ENCODE data around the gene MRNIP.
A peak's percentile ranks its signal among the peaks of the same experiment; 100 is the strongest.
"Not testable (repeated sequence)": the region's sequence is repeated elsewhere in the genome, so short reads cannot be mapped to it uniquely, and the experiment has no call there.

MRNIP gene

DNA sequence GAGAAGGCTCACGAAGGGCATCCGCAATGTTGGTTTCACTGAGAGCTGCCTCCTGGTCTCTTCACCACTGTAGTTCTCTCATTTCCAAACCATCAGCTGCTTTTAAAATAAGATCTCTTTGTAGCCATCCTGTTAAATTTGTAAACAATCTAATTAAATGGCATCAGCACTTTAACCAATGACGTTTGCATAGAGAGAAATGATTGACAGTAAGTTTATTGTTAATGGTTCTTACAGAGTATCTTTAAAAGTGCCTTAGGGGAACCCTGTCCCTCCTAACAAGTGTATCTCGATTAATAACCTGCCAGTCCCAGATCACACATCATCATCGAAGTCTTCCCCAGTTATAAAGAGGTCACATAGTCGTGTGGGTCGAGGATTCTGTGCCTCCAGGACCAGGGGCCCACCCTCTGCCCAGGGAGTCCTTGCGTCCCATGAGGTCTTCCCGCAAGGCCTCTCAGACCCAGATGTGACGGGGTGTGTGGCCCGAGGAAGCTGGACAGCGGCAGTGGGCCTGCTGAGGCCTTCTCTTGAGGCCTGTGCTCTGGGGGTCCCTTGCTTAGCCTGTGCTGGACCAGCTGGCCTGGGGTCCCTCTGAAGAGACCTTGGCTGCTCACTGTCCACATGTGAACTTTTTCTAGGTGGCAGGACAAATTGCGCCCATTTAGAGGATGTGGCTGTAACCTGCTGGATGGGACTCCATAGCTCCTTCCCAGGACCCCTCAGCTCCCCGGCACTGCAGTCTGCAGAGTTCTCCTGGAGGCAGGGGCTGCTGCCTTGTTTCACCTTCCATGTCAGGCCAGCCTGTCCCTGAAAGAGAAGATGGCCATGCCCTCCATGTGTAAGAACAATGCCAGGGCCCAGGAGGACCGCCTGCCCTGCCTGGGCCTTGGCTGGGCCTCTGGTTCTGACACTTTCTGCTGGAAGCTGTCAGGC is 21.3 kb downstream of the MRNIP start:
- DNase-seq, result no peak

DNA sequence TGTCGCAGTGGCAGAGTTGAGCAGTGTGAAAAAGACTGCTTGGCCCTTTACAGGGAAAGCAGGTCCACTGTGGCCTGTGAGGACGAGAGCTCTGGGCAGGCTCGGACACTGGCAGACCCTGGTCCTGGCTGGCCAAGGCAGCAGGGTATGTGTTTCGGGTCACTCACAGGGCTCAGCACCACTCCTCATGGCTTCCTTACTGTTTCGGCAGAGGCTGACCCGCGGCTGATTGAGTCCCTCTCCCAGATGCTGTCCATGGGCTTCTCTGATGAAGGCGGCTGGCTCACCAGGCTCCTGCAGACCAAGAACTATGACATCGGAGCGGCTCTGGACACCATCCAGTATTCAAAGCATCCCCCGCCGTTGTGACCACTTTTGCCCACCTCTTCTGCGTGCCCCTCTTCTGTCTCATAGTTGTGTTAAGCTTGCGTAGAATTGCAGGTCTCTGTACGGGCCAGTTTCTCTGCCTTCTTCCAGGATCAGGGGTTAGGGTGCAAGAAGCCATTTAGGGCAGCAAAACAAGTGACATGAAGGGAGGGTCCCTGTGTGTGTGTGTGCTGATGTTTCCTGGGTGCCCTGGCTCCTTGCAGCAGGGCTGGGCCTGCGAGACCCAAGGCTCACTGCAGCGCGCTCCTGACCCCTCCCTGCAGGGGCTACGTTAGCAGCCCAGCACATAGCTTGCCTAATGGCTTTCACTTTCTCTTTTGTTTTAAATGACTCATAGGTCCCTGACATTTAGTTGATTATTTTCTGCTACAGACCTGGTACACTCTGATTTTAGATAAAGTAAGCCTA is 22.2 kb downstream of the MRNIP start:
- no peak for DNase-seq

DNA sequence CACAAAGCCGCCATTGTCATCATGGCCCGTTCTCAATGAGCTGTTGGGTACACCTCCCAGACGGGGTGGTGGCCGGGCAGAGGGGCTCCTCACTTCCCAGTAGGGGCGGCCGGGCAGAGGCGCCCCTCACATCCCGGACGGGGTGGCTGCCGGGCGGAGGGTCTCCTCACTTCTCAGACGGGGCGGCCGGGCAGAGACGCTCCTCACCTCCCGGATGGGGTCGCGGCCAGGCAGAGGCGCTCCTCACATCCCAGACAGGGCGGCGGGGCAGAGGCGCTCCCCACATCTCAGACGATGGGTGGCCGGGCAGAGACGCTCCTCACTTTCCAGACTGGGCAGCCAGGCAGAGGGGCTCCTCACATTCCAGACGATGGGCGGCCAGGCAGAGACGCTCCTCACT is 23.7 kb downstream of the MRNIP start:
- not testable (repeated sequence) for DNase-seq

DNA sequence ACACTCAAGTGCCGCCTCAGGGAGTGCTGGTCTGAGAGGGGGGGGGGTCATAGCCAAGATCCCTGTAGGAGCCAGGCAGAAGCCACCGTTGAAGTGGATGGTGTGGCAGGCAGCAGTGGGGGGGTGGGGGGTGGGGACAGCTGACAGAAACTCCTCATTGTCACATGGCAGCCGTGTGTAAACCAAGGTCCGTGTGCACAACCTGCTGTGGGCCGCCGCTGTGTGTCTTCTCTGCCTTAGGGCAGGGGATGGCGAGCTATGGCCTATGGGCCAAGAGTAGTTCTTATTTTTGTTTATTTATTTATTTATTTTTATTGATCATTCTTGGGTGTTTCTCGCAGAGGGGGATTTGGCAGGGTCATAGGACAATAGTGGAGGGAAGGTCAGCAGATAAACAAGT is 24.5 kb downstream of the MRNIP start:
- DNase-seq, result no peak

DNA sequence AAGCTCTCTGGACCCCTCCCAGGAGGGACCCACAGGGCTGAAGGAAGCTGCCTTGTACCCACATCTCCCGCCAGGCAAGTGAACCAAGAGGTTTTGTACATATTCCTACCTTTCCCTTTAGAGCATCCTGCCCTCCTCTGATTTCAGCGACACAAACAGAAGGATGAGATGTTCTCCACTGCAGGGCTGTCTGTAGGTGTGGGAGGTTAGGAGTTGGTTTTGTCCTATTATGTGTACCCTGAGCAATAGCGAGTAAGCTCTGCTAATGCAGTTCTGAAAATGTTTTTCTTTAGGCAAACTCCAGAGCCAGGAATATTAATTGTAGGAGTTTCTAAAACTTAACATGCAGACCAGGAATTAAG is 24.9 kb downstream of the MRNIP start:
- DNase-seq, result no peak

DNA sequence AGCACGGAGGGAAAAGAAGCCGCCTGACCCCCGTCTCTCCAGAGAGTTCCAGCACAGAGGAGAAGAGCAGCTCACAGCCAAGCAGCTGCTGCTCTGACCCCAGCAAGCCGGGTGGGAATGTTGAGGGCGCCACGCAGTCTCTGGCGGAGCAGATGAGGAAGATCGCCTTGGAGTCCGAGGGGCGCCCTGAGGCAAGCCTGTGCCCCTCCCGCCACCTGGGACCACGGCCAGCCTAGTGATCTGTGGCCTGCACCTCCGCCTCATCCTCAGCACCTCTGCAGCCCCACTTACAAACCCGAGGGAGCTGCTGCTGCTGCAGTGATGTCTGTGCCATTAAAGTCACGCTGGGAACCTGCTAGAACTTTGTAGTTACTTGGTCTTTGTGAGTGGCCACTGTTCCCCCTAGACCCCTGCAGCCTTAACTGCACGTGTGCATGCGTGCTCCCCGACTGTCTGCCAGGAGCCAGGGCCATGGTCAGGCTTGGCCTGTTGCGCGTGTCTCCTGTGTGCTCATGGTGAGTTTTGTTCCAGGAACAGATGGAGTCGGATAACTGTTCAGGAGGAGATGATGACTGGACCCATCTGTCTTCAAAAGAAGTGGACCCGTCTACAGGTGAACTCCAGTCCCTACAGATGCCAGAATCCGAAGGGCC is 25.4 kb downstream of the MRNIP start:
- DNase-seq, result no peak

DNA sequence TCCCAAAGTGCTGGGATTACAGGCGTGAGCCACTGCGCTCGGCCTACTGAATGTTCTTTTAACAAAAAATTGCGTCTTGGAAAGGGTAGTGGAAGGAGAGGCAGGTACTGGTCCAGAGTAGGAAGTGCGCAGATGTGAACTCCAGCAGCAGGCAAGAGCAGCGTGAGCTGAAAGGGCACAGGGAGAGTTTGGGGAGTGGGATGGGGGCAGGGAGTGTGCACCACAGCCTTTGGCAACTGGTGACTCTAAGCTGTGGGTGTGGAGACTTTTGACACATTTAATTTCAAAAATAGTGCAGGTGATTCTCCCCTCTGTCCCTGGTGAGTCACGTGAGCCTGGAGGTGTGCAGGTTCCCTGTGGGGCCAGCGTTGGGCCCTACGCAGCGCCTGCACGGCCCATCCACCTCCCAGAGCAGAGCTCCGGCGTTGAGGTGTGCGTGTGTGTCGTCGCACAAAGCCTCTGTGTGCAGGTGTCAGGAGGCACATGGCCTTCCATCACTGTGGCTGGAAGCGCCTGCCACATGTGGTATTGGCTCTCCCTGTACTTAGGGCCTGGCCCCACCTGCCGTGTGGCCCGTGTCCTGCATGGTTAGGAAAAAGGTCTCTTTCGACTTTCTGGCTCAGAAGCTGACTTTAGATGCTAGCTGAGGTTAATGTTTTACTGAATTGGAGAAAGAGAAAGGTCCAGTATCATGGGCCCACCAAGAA is 26.4 kb downstream of the MRNIP start:
- DNase-seq, result no peak

DNA sequence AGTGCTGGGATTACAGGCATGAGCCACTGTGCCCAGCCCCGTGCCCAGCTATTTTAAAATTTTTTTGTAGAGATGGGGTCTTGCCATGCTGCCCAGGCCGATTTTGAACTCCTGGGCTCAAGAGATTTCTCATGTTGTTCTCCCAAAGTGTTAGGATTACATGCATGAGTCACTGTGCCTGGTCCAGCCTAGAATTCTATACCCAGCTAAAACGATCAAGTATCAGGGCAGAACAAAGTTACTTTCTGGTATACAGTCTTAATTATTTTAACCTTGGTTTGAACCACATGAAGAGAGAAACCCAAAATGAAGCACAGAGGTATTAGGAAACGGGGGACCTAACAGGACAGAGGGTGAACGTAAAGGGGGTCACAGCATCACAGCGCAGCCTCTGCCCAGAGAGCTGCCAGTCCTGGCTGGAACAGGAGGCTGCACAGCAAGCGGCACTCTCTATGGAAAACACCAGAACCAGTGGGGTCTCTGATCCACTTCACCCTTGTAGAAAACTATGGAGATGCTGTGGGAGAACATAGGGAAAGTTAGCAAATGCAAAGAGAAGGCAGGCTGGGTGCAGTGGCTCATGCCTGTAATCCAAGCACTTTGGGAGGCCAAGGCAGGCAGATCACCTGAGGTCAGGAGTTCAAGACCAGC is 27.7 kb downstream of the MRNIP start:
- no peak for DNase-seq

DNA sequence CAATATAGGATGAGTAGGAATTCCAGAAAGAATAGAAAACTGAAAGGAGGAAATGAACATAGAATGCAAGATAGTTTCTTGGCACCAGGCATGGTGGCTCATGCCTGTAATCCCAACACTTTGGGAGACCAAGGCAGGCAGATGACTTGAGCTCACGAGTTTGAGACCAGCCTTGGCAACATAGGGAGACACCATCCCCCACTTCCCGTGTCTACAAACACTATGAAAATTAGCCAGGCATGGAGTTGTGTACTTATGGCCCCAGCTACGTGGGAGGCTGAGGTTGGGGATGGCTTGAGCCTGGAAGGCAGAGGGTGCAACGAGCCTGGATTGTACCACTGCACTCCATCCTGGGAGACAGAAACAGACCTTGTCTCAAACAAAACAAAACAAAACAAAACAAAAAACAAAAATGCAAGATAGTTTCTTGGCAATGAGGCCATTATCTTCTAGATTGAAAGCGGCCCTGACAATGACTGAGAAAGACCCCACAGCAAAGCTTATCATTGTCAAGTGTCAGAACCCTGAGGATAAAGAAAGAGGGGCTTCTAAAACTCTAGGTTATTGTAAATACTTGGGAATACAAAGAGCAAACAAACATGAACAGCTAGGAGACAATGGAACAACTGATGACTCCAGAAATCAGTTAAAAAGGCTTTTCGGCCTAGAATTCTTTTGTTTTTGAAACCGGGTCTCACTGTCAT is 28.7 kb downstream of the MRNIP start:
- no peak for DNase-seq

DNA sequence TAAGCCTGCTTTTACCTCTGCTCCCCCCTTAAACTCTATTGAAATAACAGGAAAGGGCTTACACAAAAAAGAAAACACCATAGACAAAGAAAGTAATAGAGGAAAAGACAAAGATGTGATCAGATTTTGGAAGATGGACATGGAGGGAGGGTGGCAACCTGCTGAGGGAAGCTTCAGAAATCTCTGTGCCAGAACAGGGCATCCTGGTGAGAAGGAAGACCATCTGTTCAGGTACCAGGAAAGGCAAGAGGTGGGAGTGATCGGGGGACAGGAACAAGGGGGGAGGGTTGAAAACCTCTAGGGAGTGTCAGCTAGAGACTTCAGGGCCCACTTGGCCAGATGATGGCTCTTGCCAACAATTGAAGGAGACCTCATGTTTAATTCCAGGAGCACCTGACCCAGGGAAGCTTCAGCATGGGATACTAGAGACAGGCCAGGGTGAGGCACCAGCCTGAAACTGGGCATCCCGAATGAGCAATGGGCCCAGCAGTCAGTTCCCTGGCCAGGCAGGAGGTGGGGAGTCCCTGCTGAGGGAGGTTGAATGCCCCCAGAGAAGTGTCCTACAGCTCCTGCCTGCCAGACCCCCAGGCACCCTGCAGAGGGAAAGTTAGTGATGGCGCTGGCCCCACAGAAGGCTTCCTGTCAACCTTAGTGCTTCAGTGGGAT is 29.7 kb downstream of the MRNIP start:
- no peak for DNase-seq

DNA sequence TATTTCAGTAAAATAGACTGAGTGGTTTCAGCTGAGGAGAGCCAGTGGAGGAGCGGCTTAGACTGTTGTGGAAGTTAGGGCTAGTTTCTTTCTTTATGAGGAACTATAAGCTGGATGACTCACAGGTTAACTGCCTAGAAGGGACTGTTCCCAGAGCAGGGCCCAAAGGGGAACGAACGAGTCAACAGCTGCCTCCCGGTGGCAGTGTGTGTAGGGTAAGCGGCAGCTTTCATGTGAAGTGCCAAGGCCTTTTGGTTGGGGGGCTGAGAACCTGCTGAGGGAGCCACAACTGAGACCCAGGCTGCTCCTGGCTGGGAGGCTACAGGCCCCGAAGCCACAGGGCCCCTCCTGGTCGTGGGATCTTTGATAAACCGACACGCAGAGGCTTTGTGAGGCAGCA is 30.9 kb downstream of the MRNIP start:
- no peak for DNase-seq

DNA sequence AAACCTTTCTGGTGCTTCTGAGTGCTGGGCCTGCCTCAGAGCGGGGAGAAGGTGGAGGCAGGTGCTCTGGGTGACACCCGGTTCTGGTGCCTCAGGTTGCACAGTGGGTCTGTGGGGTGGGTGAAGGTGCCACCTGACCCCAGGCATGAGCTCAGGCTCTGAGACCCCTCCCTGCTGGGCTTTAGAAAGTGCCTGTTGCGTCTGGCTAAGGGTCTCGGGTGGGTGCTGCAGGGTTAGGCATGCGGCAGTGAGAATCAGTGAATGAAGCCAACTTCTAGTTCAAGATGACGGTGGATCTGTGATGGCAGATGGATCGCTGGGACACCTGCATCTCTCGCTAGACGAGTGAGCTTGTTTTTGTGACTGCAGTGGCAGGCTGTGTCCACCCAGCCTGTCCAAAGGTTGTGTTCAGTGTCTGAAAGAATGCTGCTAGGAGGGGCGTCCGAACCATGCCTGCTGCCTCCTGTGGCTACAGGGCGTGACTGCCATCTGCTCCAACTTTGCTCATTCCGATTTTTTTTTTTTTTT is 32.9 kb downstream of the MRNIP start:
- no peak for DNase-seq

DNA sequence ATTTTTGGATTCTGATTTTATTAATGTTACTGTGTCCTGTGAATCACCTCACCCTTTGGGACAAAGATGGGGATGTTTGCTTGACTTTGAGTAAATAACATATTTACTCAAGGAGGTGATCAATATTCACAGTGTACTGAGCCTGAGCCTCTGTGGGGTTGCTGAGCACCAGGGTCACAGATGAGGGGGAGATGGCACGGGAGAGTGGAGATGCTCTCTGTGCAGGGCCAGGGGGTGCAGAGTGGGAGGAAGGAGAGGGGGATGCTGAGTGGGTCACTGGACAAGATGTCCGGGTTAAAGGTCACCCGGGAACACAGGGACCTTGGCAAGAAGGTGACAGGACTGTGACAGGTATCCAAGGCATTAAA is 33.9 kb downstream of the MRNIP start:
- DNase-seq, result no peak

DNA sequence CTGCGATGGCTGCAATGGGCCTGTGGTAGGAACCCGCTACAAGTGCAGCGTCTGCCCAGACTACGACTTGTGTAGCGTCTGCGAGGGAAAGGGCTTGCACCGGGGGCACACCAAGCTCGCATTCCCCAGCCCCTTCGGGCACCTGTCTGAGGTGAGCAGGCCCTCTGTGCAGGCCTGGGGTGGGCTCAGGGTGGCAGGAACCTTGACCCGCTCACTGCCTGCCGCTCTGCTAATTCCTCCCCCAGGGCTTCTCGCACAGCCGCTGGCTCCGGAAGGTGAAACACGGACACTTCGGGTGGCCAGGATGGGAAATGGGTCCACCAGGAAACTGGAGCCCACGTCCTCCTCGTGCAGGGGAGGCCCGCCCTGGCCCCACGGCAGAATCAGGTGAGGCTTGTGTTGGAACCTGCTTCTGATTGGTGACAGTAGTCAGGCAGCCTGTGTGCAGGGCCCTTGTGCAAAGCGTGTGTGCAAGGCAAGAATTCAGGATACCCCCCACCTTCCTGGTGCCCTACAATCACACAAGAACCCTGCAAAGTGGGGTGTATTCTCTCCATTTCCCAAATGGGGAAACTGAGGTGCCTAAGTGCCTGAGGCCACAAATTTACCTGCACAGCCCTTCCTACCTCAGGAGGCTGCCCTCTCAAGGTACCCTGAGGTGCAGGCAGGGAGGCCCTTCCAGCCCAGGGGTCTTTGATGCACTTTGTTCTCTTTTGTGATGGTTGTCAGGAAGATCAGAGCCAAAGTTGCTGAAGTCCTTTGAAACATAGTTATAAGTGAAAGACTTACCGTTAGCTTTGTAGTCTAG is 34.5 kb downstream of the MRNIP start:
- no peak for DNase-seq

DNA sequence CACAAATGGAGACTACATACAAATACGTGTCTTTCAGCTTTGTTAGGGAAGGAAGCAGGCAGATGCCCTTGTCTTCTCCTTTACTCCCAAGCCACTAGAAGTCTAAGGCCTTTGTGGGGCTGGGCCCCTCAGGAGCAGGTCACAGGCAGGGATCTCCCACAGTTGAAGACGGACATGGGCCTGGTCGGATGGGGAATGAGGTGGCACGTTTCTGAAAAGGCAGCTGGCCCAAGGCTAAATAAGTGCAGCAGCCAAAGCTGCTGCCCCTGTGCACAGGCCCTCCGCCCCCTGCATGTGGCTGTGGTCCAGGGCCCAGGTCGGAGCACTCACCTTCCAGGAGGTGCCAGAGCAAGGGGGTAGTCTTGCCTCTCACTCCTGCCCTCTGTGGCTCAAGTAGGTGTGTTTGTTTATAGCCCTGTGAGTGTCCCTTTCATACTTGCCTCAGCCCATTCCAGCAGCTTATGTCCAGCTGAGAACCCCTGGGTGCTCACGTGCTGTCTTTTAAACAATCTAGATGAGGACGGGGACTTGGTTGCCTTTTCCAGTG is 36.1 kb downstream of the MRNIP start:
- DNase-seq, result no peak

DNA sequence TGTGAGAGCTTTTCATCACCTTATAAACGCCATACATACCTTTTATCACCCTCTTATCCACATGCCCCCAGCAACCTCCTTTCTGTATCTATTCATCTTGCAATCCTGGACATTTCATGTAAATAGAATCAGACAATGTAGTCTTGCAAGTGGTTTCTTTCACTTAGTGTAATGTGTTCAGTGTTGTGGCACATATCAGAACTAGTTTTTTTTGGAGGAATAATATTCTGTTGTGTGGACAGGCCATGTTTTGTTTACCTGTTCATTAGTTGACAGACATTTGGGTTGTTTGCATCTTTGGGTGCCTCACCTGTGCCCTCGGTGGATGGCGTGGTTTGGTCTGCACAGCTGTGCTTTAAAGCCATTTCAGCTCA is 36.6 kb downstream of the MRNIP start:
- DNase-seq, result no peak

DNA sequence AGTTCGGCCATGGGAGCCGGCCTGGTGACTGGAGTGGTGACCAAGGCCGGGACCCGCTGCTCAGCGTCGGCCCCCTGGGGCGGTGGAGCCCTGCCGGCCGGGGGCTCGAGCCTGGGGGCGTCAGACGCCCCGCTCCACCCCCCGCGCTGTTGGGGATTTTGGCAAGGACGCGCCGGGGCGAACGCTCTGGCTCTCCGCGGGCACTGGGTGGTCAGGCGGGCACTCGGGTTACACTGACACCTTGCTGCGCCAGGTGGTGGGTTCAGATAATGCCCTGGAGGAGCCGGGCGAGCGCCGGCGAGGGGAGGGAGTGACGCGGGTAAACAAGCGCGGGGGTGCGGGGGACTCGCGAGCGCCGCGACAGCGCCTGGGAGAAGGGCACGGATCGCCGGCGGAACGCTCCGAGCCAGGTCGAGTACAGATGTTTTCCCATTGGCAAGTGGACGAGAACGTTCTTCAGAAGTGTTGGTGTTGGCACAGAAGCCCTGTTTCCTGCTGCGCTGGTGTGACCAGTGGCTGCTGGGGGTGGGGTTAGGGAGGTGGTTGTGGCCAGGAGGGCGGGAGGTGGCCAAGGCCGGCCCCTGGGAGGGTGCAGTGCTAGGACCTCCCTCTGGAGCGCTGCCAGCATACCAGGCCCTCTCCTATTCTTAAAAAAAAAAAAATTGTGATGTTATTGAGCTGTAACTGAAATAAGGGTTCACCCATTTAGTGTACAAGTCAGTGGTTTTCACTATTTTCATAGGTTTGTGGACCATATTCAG is 37.1 kb downstream of the MRNIP start:
- DNase-seq, result peak; percentile 14

DNA sequence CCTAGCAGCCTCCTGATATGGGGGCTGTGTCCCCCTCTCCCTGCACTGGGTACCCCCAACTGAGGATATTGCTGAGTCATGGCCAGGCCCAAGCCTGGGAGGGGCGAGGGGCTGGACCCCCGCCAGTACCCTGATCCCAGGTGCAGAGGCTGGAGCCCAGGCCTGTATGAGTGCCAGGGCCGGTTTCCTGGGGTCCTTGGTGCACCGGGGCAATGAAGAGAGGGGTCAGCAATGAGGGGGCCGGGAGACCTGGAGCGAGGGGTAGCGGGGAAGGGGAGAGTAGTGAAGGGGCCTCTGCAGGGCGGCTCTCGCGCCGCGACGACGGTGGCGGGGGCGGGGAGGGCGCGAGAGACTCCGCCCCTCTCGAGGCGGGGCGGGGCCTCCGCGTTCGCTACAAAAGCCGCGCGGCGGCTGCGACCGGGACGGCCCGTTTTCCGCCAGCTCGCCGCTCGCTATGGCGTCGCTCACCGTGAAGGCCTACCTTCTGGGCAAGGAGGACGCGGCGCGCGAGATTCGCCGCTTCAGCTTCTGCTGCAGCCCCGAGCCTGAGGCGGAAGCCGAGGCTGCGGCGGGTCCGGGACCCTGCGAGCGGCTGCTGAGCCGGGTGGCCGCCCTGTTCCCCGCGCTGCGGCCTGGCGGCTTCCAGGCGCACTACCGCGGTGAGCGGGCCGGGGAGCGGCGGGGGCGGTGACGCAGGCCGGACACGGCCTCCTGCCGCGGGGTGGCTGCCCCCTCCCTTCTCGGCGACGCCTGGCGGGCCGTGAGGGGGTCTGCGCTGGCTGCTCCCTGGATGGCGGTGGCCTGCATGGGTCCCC is 37.9 kb downstream of the MRNIP start, which contains the start of gene SQSTM1:
SQSTM1 (plus strand) TSS at position 423 of the 815 bp plus-strand sequence; CDS start at position 455, 32 bp downstream.
- DNase-seq, result peak; percentile 64

Data from NCI-H2107 (cell line).